CD4-positive, alpha-beta T cell (primary cell): ENCODE results near the gene BLTP3B. TPM values are rescaled to one million over a fixed set of nuclear protein-coding genes. Genes with fewer than 3 reads are reported as not detected.

Source experiments
- ATAC-seq: fragments of 200-7000 bp; cut with Tn5 transposase; one replicate; pipeline ENCODE4 v1.10.0; 2022; ENCODE audit warnings: mild to moderate bottlenecking; ENCODE audit not compliant: poor library complexity
- CTCF ChIA-PET: fragments of 350-600 bp; sonication (Branson Sonifier 250); formaldehyde crosslinking; loops from one replicate; lab custom pipeline; 2021; ENCODE audit warnings: antibody characterized with exemption, inconsistent platforms; lab: Charles Lee
- POLR2A ChIA-PET: fragments of 350-600 bp; sonication (Branson Sonifier 250); formaldehyde crosslinking; loops from one replicate; lab custom pipeline; 2021; ENCODE audit warnings: antibody characterized with exemption, inconsistent platforms; lab: Charles Lee
- DNase-seq, 14 experiments: peaks; one replicate each; pipeline ENCODE4 v3.0.0-alpha.2; 2013 to 2020; ENCODE audit warnings: mixed read lengths in 2 of 14
- H3K27ac ChIP-seq, 2 donors: one replicate each; pipeline versions ENCODE4 v1.5.1 to v1.7.0; 2013; ENCODE audit warnings: low read length in 2 of 2, low read depth in 1 of 2, mild to moderate bottlenecking in 1 of 2
- H3K27me3 ChIP-seq, 2 experiments: 1 replicate in 1 of 2; 2 replicates in 1 of 2; pipeline versions ENCODE4 v1.6.1 to v1.7.0; 2013; ENCODE audit warnings: low read length in 2 of 2, control low read depth in 1 of 2, mild to moderate bottlenecking in 1 of 2, moderate library complexity in 1 of 2; ENCODE audit not compliant: insufficient read depth in 2 of 2, control insufficient read depth in 1 of 2
- H3K36me3 ChIP-seq: one replicate; pipeline ENCODE4 v1.6.1; 2013; ENCODE audit warnings: low read length, control low read depth; ENCODE audit not compliant: insufficient read depth
- H3K4me1 ChIP-seq: one replicate; pipeline ENCODE4 v1.6.1; 2013; ENCODE audit warnings: low read length, control low read depth; ENCODE audit not compliant: insufficient read depth
- H3K4me3 ChIP-seq: one replicate; pipeline ENCODE4 v1.5.1; 2013; ENCODE audit warnings: mild to moderate bottlenecking, low read length, moderate library complexity
- H3K9me3 ChIP-seq, 2 experiments: 1 replicate in 1 of 2; 2 replicates in 1 of 2; pipeline versions ENCODE4 v1.6.1 to v1.7.0; 2013; ENCODE audit warnings: low read length in 2 of 2, mild to moderate bottlenecking in 2 of 2, control low read depth in 1 of 2, moderate library complexity in 1 of 2; ENCODE audit not compliant: control insufficient read depth in 1 of 2, insufficient read depth in 1 of 2
- H3K27ac Mint-ChIP-seq: one replicate; pipeline ENCODE4 v1.8.0; 2020; ENCODE audit warnings: mixed read lengths
- H3K27me3 Mint-ChIP-seq: one replicate; pipeline ENCODE4 v1.8.0; 2021; ENCODE audit warnings: mixed read lengths
- H3K36me3 Mint-ChIP-seq: one replicate; pipeline ENCODE4 v1.8.0; 2021; ENCODE audit warnings: low read depth, mixed read lengths
- H3K4me1 Mint-ChIP-seq: one replicate; pipeline ENCODE4 v1.8.0; 2021; ENCODE audit warnings: low read depth, mixed read lengths
- H3K4me3 Mint-ChIP-seq: one replicate; pipeline ENCODE4 v1.8.0; 2020; ENCODE audit warnings: mild to moderate bottlenecking, mixed read lengths
- H3K9me3 Mint-ChIP-seq: one replicate; pipeline ENCODE4 v1.8.0; 2020; ENCODE audit warnings: mixed read lengths
- CTCF ChIP-seq: fragments of 200-600 bp; IDR thresholded peaks from one replicate; pipeline ENCODE4 v1.8.0; 2022; ENCODE audit warnings: antibody characterized with exemption, mild to moderate bottlenecking
- intact Hi-C, 2 experiments: fragments of 100-400 bp; cut with DNase I in 1 of 2; cut with micrococcal nuclease in 1 of 2; formaldehyde crosslinking; loops; one replicate each; pipeline versions ENCODE4 v1.15.1 to v1.9.0; 2023 to 2025; cut with DNase I, micrococcal nuclease
- total RNA-seq, 174 experiments: library from RNA in 2 of 174; stranded (reverse) in 2 of 174; gene quantifications; one replicate each; pipeline ENCODE4 v1.2.3 and lab custom pipeline; 2021 to 2026

BLTP3B gene
- total RNA-seq, 2 experiments from 2014 or later: 23.0 to 23.4 TPM

- POLR2A ChIA-PET: no interaction called here
- Histone ChIP-seq H3K4me3 (no peak overlapping the region), H3K27ac (no peak overlapping the region), H3K4me1 (no peaks in the 10 kb centered on the region), H3K27me3 (no peaks in the 10 kb centered on the region), H3K9me3 (peaks cover 0 to 4% of the 10 kb centered on the region in 2 experiments), H3K36me3 (no peaks in the 10 kb centered on the region)
- DNase-seq: no peak
- Mint-ChIP-seq H3K4me1 (peaks cover 20% of the 10 kb centered on the region), H3K27ac (no peak overlapping the region), H3K27me3 (no peaks in the 10 kb centered on the region), H3K4me3 (no peak overlapping the region), H3K9me3 (peaks cover 7% of the 10 kb centered on the region), H3K36me3 (peaks cover 49% of the 10 kb centered on the region)
- CTCF ChIA-PET: no interaction called here
- intact Hi-C loops: no loop called here
- ATAC-seq: no peak
- TF ChIP-seq CTCF: no peak
Observed at GRCh38 chr12:100110276-100110675, 32.4 kb downstream of the BLTP3B start.

- Histone ChIP-seq H3K4me3 (no peak overlapping the region), H3K36me3 (peaks cover 6% of the 10 kb centered on the region), H3K27me3 (no peaks in the 10 kb centered on the region), H3K9me3 (peaks cover 0 to 4% of the 10 kb centered on the region in 2 experiments), H3K4me1 (no peaks in the 10 kb centered on the region), H3K27ac (no peak overlapping the region)
- no peak for DNase-seq
- ChIA-PET CTCF (no interaction called here), POLR2A (no interaction called here)
- no peaks in the 10 kb centered on the region for H3K27me3 Mint-ChIP-seq
- no peak for ATAC-seq
- H3K4me1 Mint-ChIP-seq: peaks cover 15% of the 10 kb centered on the region
- intact Hi-C loops: no loop called here
- peaks cover 7% of the 10 kb centered on the region for H3K9me3 Mint-ChIP-seq
- no peak overlapping the region for H3K27ac Mint-ChIP-seq
- H3K4me3 Mint-ChIP-seq: no peak overlapping the region
- peaks cover 57% of the 10 kb centered on the region for H3K36me3 Mint-ChIP-seq
- no peak for TF ChIP-seq CTCF
Observed at GRCh38 chr12:100106861-100107260, 35.8 kb downstream of the BLTP3B start.

GRCh38 chr12:100105661-100106060 lies 37.0 kb downstream of the BLTP3B start:
- ATAC-seq (no peak), DNase-seq (no peak)
- Mint-ChIP-seq H3K9me3 (peaks cover 7% of the 10 kb centered on the region), H3K4me3 (no peak overlapping the region), H3K27ac (no peak overlapping the region), H3K36me3 (peaks cover 69% of the 10 kb centered on the region), H3K4me1 (peaks cover 14% of the 10 kb centered on the region), H3K27me3 (no peaks in the 10 kb centered on the region)
- TF ChIP-seq CTCF: no peak
- Histone ChIP-seq H3K27me3 (no peaks in the 10 kb centered on the region), H3K9me3 (peaks cover 0 to 4% of the 10 kb centered on the region in 2 experiments), H3K27ac (no peak overlapping the region), H3K4me1 (no peaks in the 10 kb centered on the region), H3K4me3 (no peak overlapping the region), H3K36me3 (peaks cover 6% of the 10 kb centered on the region)
- ChIA-PET POLR2A (no interaction called here), CTCF (no interaction called here)
- intact Hi-C loops: no loop called here
